DND-41 (cell line): ENCODE measurements around the gene GRWD1.

Source experiments
- ATAC-seq: fragments of 200-7000 bp; cut with Tn5 transposase; 3 replicates; pipeline ENCODE4 v1.9.1; 2021; ENCODE audit warnings: low read depth; ENCODE audit not compliant: insufficient read depth
- DNase-seq: peaks from one replicate; pipeline ENCODE4 v3.0.0-alpha.2; 2020
- H2AFZ ChIP-seq: 2 replicates; pipeline ENCODE4 v1.6.0; 2012; ENCODE audit warnings: low read depth, low read length
- H3K27ac ChIP-seq: 2 replicates; pipeline ENCODE4 v1.5.1; 2012; ENCODE audit warnings: low read length, inconsistent platforms
- H3K27me3 ChIP-seq: fragments of 200-600 bp; sonication (generic); 2 replicates; pipeline ENCODE4 v1.6.0; 2012; ENCODE audit warnings: low read length, mild to moderate bottlenecking, inconsistent platforms; ENCODE audit not compliant: insufficient read depth, poor library complexity
- H3K36me3 ChIP-seq: 2 replicates; pipeline ENCODE4 v1.5.1; 2012; ENCODE audit warnings: low read length, inconsistent platforms; ENCODE audit not compliant: insufficient read depth
- H3K4me1 ChIP-seq: 2 replicates; pipeline ENCODE4 v1.5.1; 2012; ENCODE audit warnings: mild to moderate bottlenecking, low read length; ENCODE audit not compliant: insufficient read depth
- H3K4me2 ChIP-seq: 2 replicates; pipeline ENCODE4 v1.6.0; 2012; ENCODE audit warnings: mild to moderate bottlenecking, moderate library complexity, low read length, inconsistent platforms; ENCODE audit not compliant: insufficient read depth
- H3K4me3 ChIP-seq, 2 experiments: fragments of 200-600 bp in 1 of 2; shearing (Covaris generic) in 1 of 2; 2 replicates each; pipeline ENCODE4 v1.5.1; 2012 to 2016; ENCODE audit warnings: inconsistent platforms in 2 of 2, low read length in 2 of 2, mild to moderate bottlenecking in 2 of 2, low read depth in 1 of 2, moderate library complexity in 1 of 2
- H3K79me2 ChIP-seq: 2 replicates; pipeline ENCODE4 v1.6.0; 2012; ENCODE audit warnings: low read length, inconsistent platforms; ENCODE audit not compliant: insufficient read depth
- H3K9ac ChIP-seq: 2 replicates; pipeline ENCODE4 v1.6.0; 2012; ENCODE audit warnings: low read depth, mild to moderate bottlenecking, inconsistent platforms, low read length, moderate library complexity
- H3K9me3 ChIP-seq: 2 replicates; pipeline ENCODE4 v1.5.1; 2012; ENCODE audit warnings: low read length, moderate library complexity, mild to moderate bottlenecking, inconsistent platforms; ENCODE audit not compliant: insufficient read depth, severe bottlenecking
- H4K20me1 ChIP-seq: 2 replicates; pipeline ENCODE4 v1.6.0; 2012; ENCODE audit warnings: low read length; ENCODE audit not compliant: insufficient read depth
- EZH2 ChIP-seq: IDR thresholded peaks from 3 replicates; pipeline ENCODE4 v1.6.1; 2012; ENCODE audit warnings: borderline replicate concordance, low read depth, mild to moderate bottlenecking, moderate library complexity, low read length, inconsistent platforms; ENCODE audit not compliant: severe bottlenecking
- TF ChIP-seq, protein P1 (sequence below): IDR thresholded peaks from 2 replicates; pipeline ENCODE4 v1.5.1; 2012; ENCODE audit warnings: borderline replicate concordance, low read length, moderate library complexity, mild to moderate bottlenecking; ENCODE audit not compliant: poor library complexity, severe bottlenecking; ENCODE audit errors: extremely low read depth

Gene GRWD1

DNA sequence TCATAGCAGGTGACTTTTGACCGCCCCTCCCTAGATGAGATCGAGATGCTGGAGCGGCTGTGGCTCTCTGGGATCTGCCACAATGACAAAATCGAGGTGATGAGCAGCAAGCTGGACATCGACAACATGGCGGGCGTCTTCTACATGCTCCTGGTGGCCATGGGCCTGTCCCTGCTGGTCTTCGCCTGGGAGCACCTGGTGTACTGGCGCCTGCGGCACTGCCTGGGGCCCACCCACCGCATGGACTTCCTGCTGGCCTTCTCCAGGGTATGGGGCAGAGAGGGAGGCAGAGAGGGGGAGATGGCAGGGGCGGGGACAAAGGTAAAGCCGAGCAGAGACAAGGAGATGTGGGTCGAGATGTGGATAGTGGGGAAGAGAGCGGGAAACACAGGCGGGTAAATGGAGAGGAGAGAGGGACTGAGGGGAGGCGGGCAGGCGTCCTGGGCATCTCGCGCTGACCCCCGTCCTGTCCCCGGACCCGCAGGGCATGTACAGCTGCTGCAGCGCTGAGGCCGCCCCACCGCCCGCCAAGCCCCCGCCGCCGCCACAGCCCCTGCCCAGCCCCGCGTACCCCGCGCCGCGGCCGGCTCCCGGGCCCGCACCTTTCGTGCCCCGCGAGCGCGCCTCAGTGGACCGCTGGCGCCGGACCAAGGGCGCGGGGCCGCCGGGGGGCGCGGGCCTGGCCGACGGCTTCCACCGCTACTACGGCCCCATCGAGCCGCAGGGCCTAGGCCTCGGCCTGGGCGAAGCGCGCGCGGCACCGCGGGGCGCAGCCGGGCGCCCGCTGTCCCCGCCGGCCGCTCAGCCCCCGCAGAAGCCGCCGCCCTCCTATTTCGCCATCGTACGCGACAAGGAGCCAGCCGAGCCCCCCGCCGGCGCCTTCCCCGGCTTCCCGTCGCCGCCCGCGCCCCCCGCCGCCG, 3.4 kb upstream of the GRWD1 start:
- ATAC-seq (no peak), DNase-seq (no peak)
- Histone ChIP-seq H3K4me3 (no peak overlapping the region), H3K4me2 (no peak overlapping the region), H3K36me3 (peaks cover 12% of the 10 kb centered on the region), H4K20me1 (no peaks in the 10 kb centered on the region), H3K9ac (no peak overlapping the region), H3K79me2 (peaks cover 21% of the 10 kb centered on the region), H3K27ac (no peak overlapping the region), H3K27me3 (no peaks in the 10 kb centered on the region), H2AFZ (no peak overlapping the region), H3K9me3 (no peaks in the 10 kb centered on the region), H3K4me1 (peaks cover 27% of the 10 kb centered on the region)
- TF ChIP-seq, protein P1, sequence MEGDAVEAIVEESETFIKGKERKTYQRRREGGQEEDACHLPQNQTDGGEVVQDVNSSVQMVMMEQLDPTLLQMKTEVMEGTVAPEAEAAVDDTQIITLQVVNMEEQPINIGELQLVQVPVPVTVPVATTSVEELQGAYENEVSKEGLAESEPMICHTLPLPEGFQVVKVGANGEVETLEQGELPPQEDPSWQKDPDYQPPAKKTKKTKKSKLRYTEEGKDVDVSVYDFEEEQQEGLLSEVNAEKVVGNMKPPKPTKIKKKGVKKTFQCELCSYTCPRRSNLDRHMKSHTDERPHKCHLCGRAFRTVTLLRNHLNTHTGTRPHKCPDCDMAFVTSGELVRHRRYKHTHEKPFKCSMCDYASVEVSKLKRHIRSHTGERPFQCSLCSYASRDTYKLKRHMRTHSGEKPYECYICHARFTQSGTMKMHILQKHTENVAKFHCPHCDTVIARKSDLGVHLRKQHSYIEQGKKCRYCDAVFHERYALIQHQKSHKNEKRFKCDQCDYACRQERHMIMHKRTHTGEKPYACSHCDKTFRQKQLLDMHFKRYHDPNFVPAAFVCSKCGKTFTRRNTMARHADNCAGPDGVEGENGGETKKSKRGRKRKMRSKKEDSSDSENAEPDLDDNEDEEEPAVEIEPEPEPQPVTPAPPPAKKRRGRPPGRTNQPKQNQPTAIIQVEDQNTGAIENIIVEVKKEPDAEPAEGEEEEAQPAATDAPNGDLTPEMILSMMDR: no peak
- no peak for TF ChIP-seq EZH2

DNA sequence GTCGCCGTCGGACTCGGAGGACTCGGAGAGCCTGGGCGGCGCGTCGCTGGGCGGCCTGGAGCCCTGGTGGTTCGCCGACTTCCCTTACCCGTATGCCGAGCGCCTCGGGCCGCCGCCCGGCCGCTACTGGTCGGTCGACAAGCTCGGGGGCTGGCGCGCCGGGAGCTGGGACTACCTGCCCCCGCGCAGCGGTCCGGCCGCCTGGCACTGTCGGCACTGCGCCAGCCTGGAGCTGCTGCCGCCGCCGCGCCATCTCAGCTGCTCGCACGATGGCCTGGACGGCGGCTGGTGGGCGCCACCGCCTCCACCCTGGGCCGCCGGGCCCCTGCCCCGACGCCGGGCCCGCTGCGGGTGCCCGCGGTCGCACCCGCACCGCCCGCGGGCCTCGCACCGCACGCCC, 2.5 kb upstream of the GRWD1 start:
- Histone ChIP-seq H3K27ac (no peak overlapping the region), H3K27me3 (no peaks in the 10 kb centered on the region), H2AFZ (no peak overlapping the region), H3K4me3 (no peak overlapping the region), H3K4me1 (peaks cover 31% of the 10 kb centered on the region), H4K20me1 (no peaks in the 10 kb centered on the region), H3K79me2 (peaks cover 30% of the 10 kb centered on the region), H3K9ac (no peak overlapping the region), H3K9me3 (no peaks in the 10 kb centered on the region), H3K4me2 (no peak overlapping the region), H3K36me3 (peaks cover 21% of the 10 kb centered on the region)
- TF ChIP-seq, protein P1: no peak
- no peak for TF ChIP-seq EZH2
- ATAC-seq: no peak
- DNase-seq: no peak

DNA sequence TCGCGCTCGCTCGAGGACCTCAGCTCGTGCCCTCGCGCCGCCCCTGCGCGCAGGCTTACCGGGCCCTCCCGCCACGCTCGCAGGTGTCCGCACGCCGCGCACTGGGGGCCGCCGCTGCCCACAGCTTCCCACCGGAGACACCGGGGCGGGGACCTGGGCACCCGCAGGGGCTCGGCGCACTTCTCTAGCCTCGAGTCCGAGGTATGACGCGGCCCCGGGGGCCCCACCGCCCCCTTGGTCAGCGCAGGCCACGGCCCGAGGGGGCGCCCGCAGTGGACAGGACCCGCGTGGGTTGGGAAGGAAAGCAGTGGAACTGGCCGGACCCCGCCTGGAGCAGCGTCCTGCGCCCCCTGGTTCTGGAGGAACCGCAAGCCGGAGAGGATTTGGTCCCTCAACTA, 2.1 kb upstream of the GRWD1 start:
- Histone ChIP-seq H2AFZ (no peak overlapping the region), H3K9ac (no peak overlapping the region), H4K20me1 (no peaks in the 10 kb centered on the region), H3K27me3 (no peaks in the 10 kb centered on the region), H3K79me2 (peaks cover 35% of the 10 kb centered on the region), H3K4me3 (no peak overlapping the region), H3K27ac (no peak overlapping the region), H3K4me2 (no peak overlapping the region), H3K9me3 (no peaks in the 10 kb centered on the region), H3K36me3 (peaks cover 26% of the 10 kb centered on the region), H3K4me1 (peaks cover 31% of the 10 kb centered on the region)
- TF ChIP-seq, protein P1: no peak
- TF ChIP-seq EZH2: no peak
- no peak for DNase-seq
- no peak for ATAC-seq
